Common myeloid progenitor, CD34-positive (primary cell): ENCODE data around the gene RIT2.

Source experiments
- CTCF ChIA-PET: fragments of 350-600 bp; sonication (Branson Sonifier 250); formaldehyde crosslinking; loops from one replicate; lab custom pipeline; 2021; ENCODE audit warnings: antibody characterized with exemption; lab: Charles Lee
- POLR2A ChIA-PET: fragments of 350-600 bp; sonication (Branson Sonifier 250); formaldehyde crosslinking; loops from one replicate; lab custom pipeline; 2021; ENCODE audit warnings: antibody characterized with exemption; lab: Charles Lee
- DNase-seq, 3 donors: peaks; one replicate each; pipeline versions ENCODE4 v3.0.0 to v3.0.0-alpha.2; 2013
- H3K27ac ChIP-seq, 2 experiments: 1 replicate in 1 of 2; 2 replicates in 1 of 2; pipeline ENCODE4 v1.7.0; 2013; ENCODE audit warnings: inconsistent platforms in 2 of 2, low read length in 2 of 2, mild to moderate bottlenecking in 2 of 2, low read depth in 1 of 2, moderate library complexity in 1 of 2; ENCODE audit not compliant: severe bottlenecking in 2 of 2, insufficient read depth in 1 of 2, poor library complexity in 1 of 2
- H3K27me3 ChIP-seq, 5 experiments: replicated peaks in 2 of 5; 1 replicate in 3 of 5; 2 replicates in 2 of 5; pipeline versions ENCODE4 v1.6.1 to v1.7.0; 2013; ENCODE audit warnings: low read length in 4 of 5, mild to moderate bottlenecking in 2 of 5, moderate library complexity in 2 of 5, inconsistent platforms in 1 of 5; ENCODE audit not compliant: insufficient read depth in 5 of 5, control insufficient read depth in 4 of 5
- H3K36me3 ChIP-seq, 4 experiments: 1 replicate in 2 of 4; 2 replicates in 2 of 4; pipeline versions ENCODE4 v1.6.1 to v1.7.0; 2013; ENCODE audit warnings: low read length in 3 of 4, control low read depth in 1 of 4, mild to moderate bottlenecking in 1 of 4; ENCODE audit not compliant: control insufficient read depth in 4 of 4, insufficient read depth in 4 of 4
- H3K4me1 ChIP-seq, 4 experiments: 1 replicate in 3 of 4; 2 replicates in 1 of 4; pipeline versions ENCODE4 v1.6.1 to v1.7.1; 2013; ENCODE audit warnings: low read length in 3 of 4, mild to moderate bottlenecking in 3 of 4, control low read depth in 1 of 4, inconsistent platforms in 1 of 4, moderate library complexity in 1 of 4; ENCODE audit not compliant: control insufficient read depth in 4 of 4, insufficient read depth in 4 of 4; ENCODE audit errors: control extremely low read depth in 1 of 4
- H3K4me3 ChIP-seq, 7 experiments: 1 replicate in 4 of 7; 2 replicates in 3 of 7; pipeline versions ENCODE4 v1.5.1 to v1.7.0; 2013; ENCODE audit warnings: mild to moderate bottlenecking in 7 of 7, low read length in 6 of 7, moderate library complexity in 6 of 7, inconsistent platforms in 2 of 7, low read depth in 2 of 7, control low read depth in 1 of 7; ENCODE audit not compliant: insufficient read depth in 4 of 7, control insufficient read depth in 1 of 7; ENCODE audit errors: extremely low read depth in 1 of 7
- H3K9me3 ChIP-seq, 5 experiments: 1 replicate in 4 of 5; 2 replicates in 1 of 5; pipeline versions ENCODE4 v1.6.1 to v1.7.1; 2013; ENCODE audit warnings: low read length in 4 of 5, mild to moderate bottlenecking in 2 of 5, inconsistent platforms in 1 of 5, low read depth in 1 of 5, moderate library complexity in 1 of 5; ENCODE audit not compliant: control insufficient read depth in 4 of 5, insufficient read depth in 2 of 5; ENCODE audit errors: control extremely low read depth in 1 of 5
- WGBS: methylation state at CpG from one replicate; pipeline ENCODE4 v1.1.5; 2013; ENCODE audit not compliant: insufficient coverage; 5-methylcytosine and 5-hydroxymethylcytosine counted together

Gene RIT2

GRCh38 chr18:42864876-42865275 lies 250.6 kb downstream of the RIT2 start:
- Histone ChIP-seq H3K36me3 (no peaks in the 10 kb centered on the region), H3K27ac (no peak overlapping the region), H3K4me1 (no peaks in the 10 kb centered on the region), H3K27me3 (no peaks in the 10 kb centered on the region), H3K9me3 (no peaks in the 10 kb centered on the region), H3K4me3 (no peak overlapping the region)
- ChIA-PET CTCF (no interaction called here), POLR2A (no interaction called here)
- DNase-seq: no peak

GRCh38 chr18:42861271-42861670 lies 254.2 kb downstream of the RIT2 start:
- CTCF ChIA-PET: no interaction called here
- POLR2A ChIA-PET: no interaction called here

GRCh38 chr18:42860548-42860947 lies 254.9 kb downstream of the RIT2 start:
- H3K27ac ChIP-seq: no peak overlapping the region
- no peak overlapping the region for H3K4me3 ChIP-seq
- H3K27me3 ChIP-seq: no peaks in the 10 kb centered on the region
- H3K36me3 ChIP-seq: no peaks in the 10 kb centered on the region
- H3K4me1 ChIP-seq: no peaks in the 10 kb centered on the region
- WGBS: no CpG with 5 or more reads among the region's 1 CpG
- CTCF ChIA-PET: no interaction called here
- POLR2A ChIA-PET: no interaction called here
- H3K9me3 ChIP-seq: no peaks in the 10 kb centered on the region
- DNase-seq: no peak

More at GRCh38 chr18:42861271-42861670, 254.2 kb downstream of the RIT2 start:
- Histone ChIP-seq H3K27me3 (no peaks in the 10 kb centered on the region), H3K4me3 (no peak overlapping the region), H3K36me3 (no peaks in the 10 kb centered on the region), H3K27ac (no peak overlapping the region), H3K9me3 (no peaks in the 10 kb centered on the region), H3K4me1 (no peaks in the 10 kb centered on the region)
- DNase-seq: no peak

GRCh38 chr18:42860011-42860410 lies 255.5 kb downstream of the RIT2 start:
- H3K9me3 ChIP-seq: no peaks in the 10 kb centered on the region
- ChIA-PET CTCF (no interaction called here), POLR2A (no interaction called here)
- H3K27ac ChIP-seq: no peak overlapping the region
- no peaks in the 10 kb centered on the region for H3K4me1 ChIP-seq
- H3K27me3 ChIP-seq: no peaks in the 10 kb centered on the region
- no peak for DNase-seq
- H3K36me3 ChIP-seq: no peaks in the 10 kb centered on the region
- H3K4me3 ChIP-seq: no peak overlapping the region

GRCh38 chr18:42854558-42854957 lies 260.9 kb downstream of the RIT2 start:
- ChIA-PET POLR2A (no interaction called here), CTCF (no interaction called here)
- DNase-seq: no peak
- H3K4me1 ChIP-seq: no peaks in the 10 kb centered on the region
- H3K9me3 ChIP-seq: no peaks in the 10 kb centered on the region
- H3K4me3 ChIP-seq: no peak overlapping the region
- WGBS: 83% methylated on average over 1 of the region's 2 CpGs
- H3K27ac ChIP-seq: no peak overlapping the region
- no peaks in the 10 kb centered on the region for H3K27me3 ChIP-seq
- no peaks in the 10 kb centered on the region for H3K36me3 ChIP-seq

GRCh38 chr18:42850174-42851083 lies 265.1 kb downstream of the RIT2 start:
- no peaks in the 10 kb centered on the region for H3K27me3 ChIP-seq
- WGBS: 100% methylated on average over 1 of the region's 5 CpGs
- H3K27ac ChIP-seq: no peak overlapping the region
- DNase-seq: no peak
- no peaks in the 10 kb centered on the region for H3K4me1 ChIP-seq
- H3K9me3 ChIP-seq: no peaks in the 10 kb centered on the region
- H3K36me3 ChIP-seq: no peaks in the 10 kb centered on the region
- no peak overlapping the region for H3K4me3 ChIP-seq
- ChIA-PET POLR2A (no interaction called here), CTCF (no interaction called here)

- ChIA-PET CTCF (no interaction called here), POLR2A (no interaction called here)
- DNase-seq: no peak
- peaks cover 0 to 2% (median 0%) of the 10 kb centered on the region in 5 experiments for H3K9me3 ChIP-seq
- no peaks in the 10 kb centered on the region for H3K27me3 ChIP-seq
- no peaks in the 10 kb centered on the region for H3K36me3 ChIP-seq
- no peaks in the 10 kb centered on the region for H3K4me1 ChIP-seq
- no peak overlapping the region for H3K27ac ChIP-seq
- WGBS: 0% methylated on average over 1 of the region's 1 CpG
- no peak overlapping the region for H3K4me3 ChIP-seq
Observed at GRCh38 chr18:42839408-42839807, 276.1 kb downstream of the RIT2 start.
